ENCODE results near the gene ADRA2A.

DNA sequence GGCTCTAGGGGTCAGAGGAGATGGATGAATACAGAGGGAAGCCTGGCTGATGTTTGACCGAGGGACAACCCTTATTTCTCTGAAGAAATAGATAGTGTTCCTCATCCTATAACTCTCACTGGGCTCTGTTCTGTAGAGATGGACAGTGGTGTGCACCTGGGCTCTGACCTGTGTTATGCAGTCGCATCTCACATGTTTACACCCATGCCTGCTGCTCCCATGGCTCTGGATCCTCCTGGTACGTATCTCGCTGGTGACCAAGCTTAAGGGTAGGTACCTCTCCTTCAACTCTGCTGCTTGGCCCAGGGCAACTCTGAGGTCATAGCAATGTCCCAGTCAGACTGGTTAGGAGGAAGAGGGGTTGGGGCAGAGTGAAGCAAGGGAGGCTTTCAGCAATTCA, 42.8 kb downstream of the ADRA2A start:
- TF ChIP-seq CTCF (IDR thresholded peaks at IDR 0.05) (no peak), POLR2A (IDR thresholded peaks at IDR 0.05) (no peak)
